OCI-LY3 (cell line): ENCODE data around the gene CNTN1.

ENCODE experiments used
- H2AFZ ChIP-seq: fragments of 200-600, 300-600 bp; shearing (Covaris generic); 2 replicates; pipeline ENCODE4 v1.6.0; 2014; ENCODE audit warnings: antibody characterized with exemption, low read depth, low read length
- H3K27ac ChIP-seq: fragments of 200-600, 300-600 bp; sonication (generic); 2 replicates; pipeline ENCODE4 v1.5.1; 2014; ENCODE audit warnings: mild to moderate bottlenecking, low read length, moderate library complexity, mixed read lengths
- H3K27me3 ChIP-seq: fragments of 200-600, 300-600 bp; sonication (generic); 2 replicates; pipeline ENCODE4 v1.6.1; 2014; ENCODE audit warnings: low read depth, low read length, mixed read lengths
- H3K36me3 ChIP-seq: fragments of 200-600, 300-600 bp; sonication (generic); replicated peaks from 2 replicates; pipeline ENCODE3; 2014; ENCODE audit warnings: low read depth, low read length, mixed read lengths
- H3K4me1 ChIP-seq: fragments of 300-600, 200-600 bp; sonication (generic); 2 replicates; pipeline ENCODE4 v1.6.1; 2014; ENCODE audit warnings: low read length, mixed read lengths
- H3K4me2 ChIP-seq: fragments of 200-600, 300-600 bp; sonication (generic); 2 replicates; pipeline ENCODE4 v1.6.1; 2014; ENCODE audit warnings: low read length, mixed read lengths
- H3K4me3 ChIP-seq: fragments of 300-600, 200-600 bp; sonication (generic); 2 replicates; pipeline ENCODE4 v1.5.1; 2014; ENCODE audit warnings: antibody characterized with exemption, mild to moderate bottlenecking, low read length, moderate library complexity
- H3K79me2 ChIP-seq: fragments of 300-600, 200-600 bp; shearing (Covaris generic); 2 replicates; pipeline ENCODE4 v1.6.1; 2014; ENCODE audit warnings: mild to moderate bottlenecking, low read length, mixed read lengths
- H3K9ac ChIP-seq: fragments of 300-600, 200-600 bp; shearing (Covaris generic); 2 replicates; pipeline ENCODE4 v1.6.0; 2014; ENCODE audit warnings: mild to moderate bottlenecking, low read length, moderate library complexity
- H3K9me3 ChIP-seq: fragments of 200-600, 300-600 bp; shearing (Covaris generic); 2 replicates; pipeline ENCODE4 v1.6.1; 2014; ENCODE audit warnings: low read length, mixed read lengths; ENCODE audit not compliant: insufficient read depth
- H4K20me1 ChIP-seq: fragments of 200-600, 300-600 bp; sonication (generic); 2 replicates; pipeline ENCODE4 v1.6.1; 2016; ENCODE audit warnings: low read length, mixed read lengths; ENCODE audit not compliant: insufficient read depth
- EZH2phosphoT487 ChIP-seq: fragments of 200-600 bp; shearing (Covaris generic); IDR thresholded peaks from 2 replicates; pipeline ENCODE4 v1.6.1; 2018; ENCODE audit warnings: antibody characterized with exemption, mixed run types, low read depth
- TF ChIP-seq, protein P1 (sequence below): fragments of 200-600, 300-600 bp; sonication (generic); IDR thresholded peaks from 2 replicates; pipeline ENCODE4 v1.5.1; 2014; ENCODE audit warnings: antibody characterized with exemption, low read length, low read depth

The CNTN1 gene

GRCh38 chr12:40971911-40972310 lies 279.7 kb downstream of the CNTN1 start:
- peaks cover 9% of the 10 kb centered on the region; the same call in 1 of the 2 replicates for H3K4me1 ChIP-seq
- H3K27ac ChIP-seq = no peak overlapping the region
- H3K36me3 ChIP-seq = no peaks in the 10 kb centered on the region
- no peak overlapping the region for H3K4me2 ChIP-seq
- H3K9ac ChIP-seq = no peak overlapping the region
- no peaks in the 10 kb centered on the region for H3K27me3 ChIP-seq
- no peak overlapping the region for H2AFZ ChIP-seq
- no peaks in the 10 kb centered on the region for H3K79me2 ChIP-seq
- no peaks in the 10 kb centered on the region for H3K9me3 ChIP-seq
- H4K20me1 ChIP-seq = no peaks in the 10 kb centered on the region
- no peak overlapping the region for H3K4me3 ChIP-seq
- no peak for TF ChIP-seq EZH2phosphoT487
- TF ChIP-seq, protein P1, sequence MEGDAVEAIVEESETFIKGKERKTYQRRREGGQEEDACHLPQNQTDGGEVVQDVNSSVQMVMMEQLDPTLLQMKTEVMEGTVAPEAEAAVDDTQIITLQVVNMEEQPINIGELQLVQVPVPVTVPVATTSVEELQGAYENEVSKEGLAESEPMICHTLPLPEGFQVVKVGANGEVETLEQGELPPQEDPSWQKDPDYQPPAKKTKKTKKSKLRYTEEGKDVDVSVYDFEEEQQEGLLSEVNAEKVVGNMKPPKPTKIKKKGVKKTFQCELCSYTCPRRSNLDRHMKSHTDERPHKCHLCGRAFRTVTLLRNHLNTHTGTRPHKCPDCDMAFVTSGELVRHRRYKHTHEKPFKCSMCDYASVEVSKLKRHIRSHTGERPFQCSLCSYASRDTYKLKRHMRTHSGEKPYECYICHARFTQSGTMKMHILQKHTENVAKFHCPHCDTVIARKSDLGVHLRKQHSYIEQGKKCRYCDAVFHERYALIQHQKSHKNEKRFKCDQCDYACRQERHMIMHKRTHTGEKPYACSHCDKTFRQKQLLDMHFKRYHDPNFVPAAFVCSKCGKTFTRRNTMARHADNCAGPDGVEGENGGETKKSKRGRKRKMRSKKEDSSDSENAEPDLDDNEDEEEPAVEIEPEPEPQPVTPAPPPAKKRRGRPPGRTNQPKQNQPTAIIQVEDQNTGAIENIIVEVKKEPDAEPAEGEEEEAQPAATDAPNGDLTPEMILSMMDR = no peak

DNA sequence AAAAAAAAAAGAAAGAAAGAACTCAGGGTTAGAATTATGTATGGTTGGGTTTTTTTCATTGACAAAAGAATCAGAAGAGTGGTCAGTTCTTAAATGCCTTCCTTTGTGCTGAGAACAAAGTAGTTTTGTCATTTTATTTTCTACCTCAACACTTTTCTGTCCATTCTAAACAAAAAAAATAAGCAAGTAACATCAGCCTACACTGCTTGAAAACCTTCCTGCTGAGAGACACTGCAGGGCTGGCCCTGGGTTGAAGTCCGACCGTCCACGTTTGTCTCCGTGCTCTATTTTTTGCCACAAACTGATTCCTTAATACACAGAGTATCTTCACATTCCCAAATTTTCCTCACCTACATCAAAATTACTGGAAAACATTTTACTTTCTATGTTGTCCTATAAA lies 284.3 kb downstream of the CNTN1 start:
- no peaks in the 10 kb centered on the region for H3K27me3 ChIP-seq
- no peaks in the 10 kb centered on the region for H3K9me3 ChIP-seq
- H3K4me3 ChIP-seq = no peak overlapping the region
- peaks cover 4% of the 10 kb centered on the region; the same call in 1 of the 2 replicates for H3K4me1 ChIP-seq
- no peak overlapping the region for H3K9ac ChIP-seq
- no peak overlapping the region for H3K4me2 ChIP-seq
- H3K79me2 ChIP-seq = no peaks in the 10 kb centered on the region
- no peak for TF ChIP-seq EZH2phosphoT487
- TF ChIP-seq, protein P1 = no peak
- no peaks in the 10 kb centered on the region for H3K36me3 ChIP-seq
- no peaks in the 10 kb centered on the region for H4K20me1 ChIP-seq
- no peak overlapping the region for H2AFZ ChIP-seq
- H3K27ac ChIP-seq = no peak overlapping the region

DNA sequence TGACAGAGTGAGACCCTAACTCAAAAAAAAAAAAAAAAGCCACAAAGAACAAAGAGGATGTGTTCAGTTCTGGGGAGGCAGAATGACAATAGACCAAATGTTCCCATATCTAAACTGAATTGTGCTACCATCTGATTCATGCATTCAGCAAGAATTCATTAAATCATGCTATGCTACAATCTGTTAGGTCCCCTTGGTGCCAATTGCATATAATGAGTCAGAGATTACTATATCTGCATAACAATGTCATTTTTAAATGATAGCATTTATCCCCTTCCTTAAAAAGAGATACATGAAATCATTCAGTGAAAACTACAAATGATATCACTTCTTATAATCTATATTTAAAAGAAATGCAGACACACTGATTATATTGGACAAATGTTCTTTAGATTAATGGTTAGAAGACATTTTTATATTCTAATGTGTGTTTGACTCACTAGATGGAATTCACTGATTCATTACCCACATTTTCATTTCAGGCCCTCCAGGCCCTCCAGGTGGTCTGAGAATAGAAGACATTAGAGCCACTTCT lies 288.3 kb downstream of the CNTN1 start:
- Histone ChIP-seq H4K20me1 (no peaks in the 10 kb centered on the region), H2AFZ (no peak overlapping the region), H3K9ac (no peak overlapping the region), H3K79me2 (no peaks in the 10 kb centered on the region), H3K9me3 (peaks cover 1% of the 10 kb centered on the region; the same call in 1 of the 2 replicates), H3K4me1 (peaks cover 17% of the 10 kb centered on the region), H3K27me3 (no peaks in the 10 kb centered on the region), H3K36me3 (peaks cover under 1% of the 10 kb centered on the region), H3K4me2 (no peak overlapping the region), H3K4me3 (no peak overlapping the region), H3K27ac (no peak overlapping the region)
- TF ChIP-seq EZH2phosphoT487 = no peak
- TF ChIP-seq, protein P1 = no peak

DNA sequence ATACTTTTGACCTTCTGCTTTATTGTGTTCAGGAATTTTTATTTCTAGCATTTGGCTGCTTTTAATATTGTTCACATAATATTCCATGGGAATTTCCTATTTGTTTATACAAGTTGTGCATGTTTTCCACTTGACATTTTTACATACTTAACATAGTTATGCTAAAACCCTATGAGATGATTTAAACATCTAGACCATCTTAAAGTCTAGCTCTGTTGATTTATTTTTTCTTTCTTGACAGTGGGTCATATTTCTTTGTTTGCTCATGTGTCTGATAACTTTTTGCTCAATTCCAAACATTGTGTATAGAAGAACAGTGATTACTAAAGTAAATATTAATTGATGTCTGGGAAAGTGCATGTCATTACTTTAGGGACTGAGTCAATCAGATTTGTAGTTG lies 293.8 kb downstream of the CNTN1 start:
- Histone ChIP-seq H3K27ac (peak overlapping the region; percentile 80), H2AFZ (no peak overlapping the region), H3K4me1 (peaks cover 58% of the 10 kb centered on the region), H3K4me2 (peak overlapping the region; percentile 60), H4K20me1 (no peaks in the 10 kb centered on the region), H3K9ac (no peak overlapping the region), H3K27me3 (no peaks in the 10 kb centered on the region), H3K36me3 (peaks cover 4% of the 10 kb centered on the region), H3K4me3 (no peak overlapping the region), H3K9me3 (peaks cover 6% of the 10 kb centered on the region; the same call in 1 of the 2 replicates), H3K79me2 (no peaks in the 10 kb centered on the region)
- TF ChIP-seq EZH2phosphoT487 = no peak
- TF ChIP-seq, protein P1 = no peak
